Ectodermal cell (in vitro differentiated cells): ENCODE data around the gene LRRC1.
"Not testable (repeated sequence)": the region's sequence is repeated elsewhere in the genome, so short reads cannot be mapped to it uniquely, and the experiment has no call there.

Experiments
- H3K27ac ChIP-seq: 2 replicates; pipeline ENCODE4 v1.7.0; 2013; ENCODE audit warnings: mild to moderate bottlenecking, low read depth, low read length; ENCODE audit not compliant: insufficient read depth, poor library complexity, severe bottlenecking
- H3K27me3 ChIP-seq: 2 replicates; pipeline ENCODE4 v1.7.0; 2013; ENCODE audit warnings: mild to moderate bottlenecking, low read length; ENCODE audit not compliant: insufficient read depth, control insufficient read depth, poor library complexity, severe bottlenecking
- H3K36me3 ChIP-seq: one replicate; pipeline ENCODE4 v1.7.0; 2013; ENCODE audit warnings: low read length; ENCODE audit not compliant: control insufficient read depth, insufficient read depth
- H3K4me1 ChIP-seq: one replicate; pipeline ENCODE4 v1.7.0; 2013; ENCODE audit warnings: low read length; ENCODE audit not compliant: control insufficient read depth, insufficient read depth
- H3K4me3 ChIP-seq: 2 replicates; pipeline ENCODE4 v1.7.0; 2013; ENCODE audit warnings: low read depth, low read length, control low read depth; ENCODE audit not compliant: insufficient read depth
- H3K9me3 ChIP-seq: 2 replicates; pipeline ENCODE4 v1.7.0; 2013; ENCODE audit warnings: mild to moderate bottlenecking, low read length, moderate library complexity; ENCODE audit not compliant: control insufficient read depth
- WGBS, 2 experiments: methylation state at CpG; one replicate each; pipeline ENCODE4 v1.1.7; 2013; ENCODE audit warnings: missing lambda C conversion rate in 2 of 2; 5-methylcytosine and 5-hydroxymethylcytosine counted together

LRRC1 gene

GRCh38 chr6:53799340-53799739, 4.5 kb downstream of the LRRC1 start:
- Histone ChIP-seq H3K27me3 (peaks cover 28% of the 10 kb centered on the region), H3K36me3 (no peaks in the 10 kb centered on the region), H3K4me1 (peaks cover 9% of the 10 kb centered on the region), H3K27ac (no peak overlapping the region), H3K9me3 (no peaks in the 10 kb centered on the region), H3K4me3 (no peak overlapping the region)
- WGBS, 2 experiments = 92 to 93% methylated on average over 3 of the region's 3 CpGs

- peaks cover 9% of the 10 kb centered on the region for H3K4me1 ChIP-seq
- H3K27me3 ChIP-seq = peaks cover 18% of the 10 kb centered on the region
- no peaks in the 10 kb centered on the region for H3K9me3 ChIP-seq
- H3K27ac ChIP-seq = no peak overlapping the region
- no peak overlapping the region for H3K4me3 ChIP-seq
- 89 to 97% methylated on average over 1 of the region's 1 CpG for WGBS, 2 experiments
- no peaks in the 10 kb centered on the region for H3K36me3 ChIP-seq
Observed at GRCh38 chr6:53801022-53801421, 6.2 kb downstream of the LRRC1 start.

GRCh38 chr6:53802582-53802981, 7.8 kb downstream of the LRRC1 start:
- H3K27ac ChIP-seq = no peak overlapping the region
- H3K36me3 ChIP-seq = no peaks in the 10 kb centered on the region
- no peak overlapping the region for H3K4me3 ChIP-seq

GRCh38 chr6:53803081-53803860, 8.5 kb downstream of the LRRC1 start:
- Histone ChIP-seq H3K9me3 (no peaks in the 10 kb centered on the region), H3K4me1 (peaks cover 10% of the 10 kb centered on the region), H3K27me3 (no peaks in the 10 kb centered on the region), H3K4me3 (no peak overlapping the region), H3K36me3 (no peaks in the 10 kb centered on the region), H3K27ac (no peak overlapping the region)
- 91 to 97% methylated on average over 5 of the region's 6 CpGs for WGBS, 2 experiments

More at GRCh38 chr6:53802582-53802981, 7.8 kb downstream of the LRRC1 start:
- peaks cover 10% of the 10 kb centered on the region for H3K4me1 ChIP-seq
- peaks cover 2% of the 10 kb centered on the region for H3K27me3 ChIP-seq
- H3K9me3 ChIP-seq = no peaks in the 10 kb centered on the region

- Histone ChIP-seq H3K36me3 (no peaks in the 10 kb centered on the region), H3K4me3 (no peak overlapping the region), H3K4me1 (peaks cover 10% of the 10 kb centered on the region), H3K9me3 (no peaks in the 10 kb centered on the region), H3K27ac (no peak overlapping the region), H3K27me3 (no peaks in the 10 kb centered on the region)
- 64 to 74% methylated on average over 7 of the region's 7 CpGs for WGBS, 2 experiments
Observed at GRCh38 chr6:53805016-53805415, 10.2 kb downstream of the LRRC1 start.

- Histone ChIP-seq H3K4me3 (no peak overlapping the region), H3K27ac (no peak overlapping the region), H3K9me3 (no peaks in the 10 kb centered on the region), H3K27me3 (no peaks in the 10 kb centered on the region), H3K4me1 (peaks cover 10% of the 10 kb centered on the region), H3K36me3 (no peaks in the 10 kb centered on the region)
- 28 to 31% methylated on average over 4 of the region's 4 CpGs for WGBS, 2 experiments
Observed at GRCh38 chr6:53805725-53806124, 10.9 kb downstream of the LRRC1 start.

GRCh38 chr6:53807606-53808005, 12.8 kb downstream of the LRRC1 start:
- H3K36me3 ChIP-seq, H3K4me3 ChIP-seq, H3K27me3 ChIP-seq, H3K27ac ChIP-seq, H3K9me3 ChIP-seq: not testable (repeated sequence)
- 84 to 89% methylated on average over 3 to 6 of the region's 6 CpGs for WGBS, 2 experiments
- H3K4me1 ChIP-seq = peaks cover 10% of the 10 kb centered on the region

- H3K9me3 ChIP-seq = no peaks in the 10 kb centered on the region
- peaks cover 10% of the 10 kb centered on the region for H3K4me1 ChIP-seq
- H3K36me3 ChIP-seq = no peaks in the 10 kb centered on the region
- no peak overlapping the region for H3K4me3 ChIP-seq
- H3K27ac ChIP-seq = no peak overlapping the region
- H3K27me3 ChIP-seq = no peaks in the 10 kb centered on the region
Observed at GRCh38 chr6:53808302-53808881, 13.6 kb downstream of the LRRC1 start.

- WGBS, 2 experiments = 94% methylated on average over 3 of the region's 3 CpGs
- H3K4me1 ChIP-seq = peaks cover 15% of the 10 kb centered on the region
Observed at GRCh38 chr6:53809691-53810090, 14.9 kb downstream of the LRRC1 start.

GRCh38 chr6:53811082-53811481, 16.3 kb downstream of the LRRC1 start:
- Histone ChIP-seq H3K4me3 (no peak overlapping the region), H3K9me3 (no peaks in the 10 kb centered on the region), H3K27ac (no peak overlapping the region), H3K4me1 (peaks cover 8% of the 10 kb centered on the region), H3K36me3 (no peaks in the 10 kb centered on the region), H3K27me3 (no peaks in the 10 kb centered on the region)
- WGBS, 2 experiments = 75 to 78% methylated on average over 4 of the region's 4 CpGs

More at GRCh38 chr6:53809691-53810090, 14.9 kb downstream of the LRRC1 start:
- H3K27me3 ChIP-seq = no peaks in the 10 kb centered on the region
- H3K9me3 ChIP-seq = no peaks in the 10 kb centered on the region
- H3K27ac ChIP-seq = no peak overlapping the region
- no peak overlapping the region for H3K4me3 ChIP-seq
- H3K36me3 ChIP-seq = no peaks in the 10 kb centered on the region
